ENCODE data around the gene GMDS.

Gene GMDS

DNA sequence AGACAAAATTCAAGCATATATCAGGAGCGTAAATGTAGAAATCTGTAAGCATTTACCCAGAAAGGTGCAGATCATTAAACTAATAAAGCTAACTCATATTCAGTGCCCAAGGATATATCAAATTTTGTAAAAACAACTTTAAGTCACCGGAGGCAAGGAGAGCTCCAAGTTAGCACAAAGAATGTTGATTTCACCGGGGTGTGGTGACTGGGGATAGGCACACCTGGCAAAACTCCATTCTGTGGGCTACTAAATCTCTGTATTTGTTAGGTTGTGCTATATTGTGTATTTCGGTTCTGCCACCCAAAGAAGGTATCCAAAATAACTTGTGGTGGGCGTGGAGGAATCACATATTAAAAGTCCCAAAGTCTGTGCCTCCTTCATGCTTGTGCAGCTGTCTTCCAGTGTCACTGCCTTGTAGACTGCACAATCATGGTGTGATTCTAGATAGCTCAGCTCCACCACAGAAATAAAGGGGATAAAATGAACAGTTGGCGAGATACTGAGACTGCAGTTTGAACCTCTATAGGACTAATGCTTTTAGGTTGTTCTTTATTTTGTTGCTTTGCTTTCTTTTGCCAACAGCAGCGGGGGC, 111.6 kb downstream of the GMDS start (continued):
- TF ChIP-seq, protein P1, sequence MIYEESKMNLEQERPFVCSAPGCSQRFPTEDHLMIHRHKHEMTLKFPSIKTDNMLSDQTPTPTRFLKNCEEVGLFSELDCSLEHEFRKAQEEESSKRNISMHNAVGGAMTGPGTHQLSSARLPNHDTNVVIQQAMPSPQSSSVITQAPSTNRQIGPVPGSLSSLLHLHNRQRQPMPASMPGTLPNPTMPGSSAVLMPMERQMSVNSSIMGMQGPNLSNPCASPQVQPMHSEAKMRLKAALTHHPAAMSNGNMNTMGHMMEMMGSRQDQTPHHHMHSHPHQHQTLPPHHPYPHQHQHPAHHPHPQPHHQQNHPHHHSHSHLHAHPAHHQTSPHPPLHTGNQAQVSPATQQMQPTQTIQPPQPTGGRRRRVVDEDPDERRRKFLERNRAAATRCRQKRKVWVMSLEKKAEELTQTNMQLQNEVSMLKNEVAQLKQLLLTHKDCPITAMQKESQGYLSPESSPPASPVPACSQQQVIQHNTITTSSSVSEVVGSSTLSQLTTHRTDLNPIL (CRISPR knock-in tag; IDR thresholded peaks at IDR 0.05; ENCODE audit: low read depth): no peak

DNA sequence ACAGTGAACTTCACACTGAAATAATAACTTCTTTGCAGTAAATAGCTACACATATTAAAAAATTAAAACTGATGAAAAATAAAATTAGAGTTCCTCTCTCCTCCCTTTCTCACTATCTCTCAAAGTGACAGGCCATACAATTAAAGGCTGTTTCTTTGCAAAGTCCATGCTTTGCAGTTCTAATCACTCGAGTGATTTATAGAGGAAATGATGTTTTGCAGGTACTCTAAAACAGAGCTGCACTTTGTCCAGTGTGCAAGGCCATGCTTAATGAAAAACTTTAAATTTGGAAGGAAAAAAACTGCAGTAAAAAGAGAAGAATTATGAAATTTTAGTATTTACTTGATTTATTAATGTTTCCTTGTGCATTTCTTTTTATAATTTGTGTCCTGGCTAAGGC, 112.5 kb downstream of the GMDS start:
- TF ChIP-seq ISL1 (CRISPR knock-in tag; IDR thresholded peaks at IDR 0.05): no peak
- no peak for TF ChIP-seq CSDC2 (CRISPR knock-in tag; IDR thresholded peaks at IDR 0.05)
- TF ChIP-seq TOX (CRISPR knock-in tag; IDR thresholded peaks at IDR 0.05; ENCODE audit: borderline replicate concordance): no peak
- TF ChIP-seq ESRRG (CRISPR knock-in tag; IDR thresholded peaks at IDR 0.05): no peak
- no peak for TF ChIP-seq SNAI2 (CRISPR knock-in tag; IDR thresholded peaks at IDR 0.05)
- TF ChIP-seq OSR1 (CRISPR knock-in tag; IDR thresholded peaks at IDR 0.05): no peak
- no peak for TF ChIP-seq ZFP30 (CRISPR knock-in tag; IDR thresholded peaks at IDR 0.05)
- TF ChIP-seq ZC3H10 (CRISPR knock-in tag; IDR thresholded peaks at IDR 0.05): no peak
- TF ChIP-seq, protein P2, sequence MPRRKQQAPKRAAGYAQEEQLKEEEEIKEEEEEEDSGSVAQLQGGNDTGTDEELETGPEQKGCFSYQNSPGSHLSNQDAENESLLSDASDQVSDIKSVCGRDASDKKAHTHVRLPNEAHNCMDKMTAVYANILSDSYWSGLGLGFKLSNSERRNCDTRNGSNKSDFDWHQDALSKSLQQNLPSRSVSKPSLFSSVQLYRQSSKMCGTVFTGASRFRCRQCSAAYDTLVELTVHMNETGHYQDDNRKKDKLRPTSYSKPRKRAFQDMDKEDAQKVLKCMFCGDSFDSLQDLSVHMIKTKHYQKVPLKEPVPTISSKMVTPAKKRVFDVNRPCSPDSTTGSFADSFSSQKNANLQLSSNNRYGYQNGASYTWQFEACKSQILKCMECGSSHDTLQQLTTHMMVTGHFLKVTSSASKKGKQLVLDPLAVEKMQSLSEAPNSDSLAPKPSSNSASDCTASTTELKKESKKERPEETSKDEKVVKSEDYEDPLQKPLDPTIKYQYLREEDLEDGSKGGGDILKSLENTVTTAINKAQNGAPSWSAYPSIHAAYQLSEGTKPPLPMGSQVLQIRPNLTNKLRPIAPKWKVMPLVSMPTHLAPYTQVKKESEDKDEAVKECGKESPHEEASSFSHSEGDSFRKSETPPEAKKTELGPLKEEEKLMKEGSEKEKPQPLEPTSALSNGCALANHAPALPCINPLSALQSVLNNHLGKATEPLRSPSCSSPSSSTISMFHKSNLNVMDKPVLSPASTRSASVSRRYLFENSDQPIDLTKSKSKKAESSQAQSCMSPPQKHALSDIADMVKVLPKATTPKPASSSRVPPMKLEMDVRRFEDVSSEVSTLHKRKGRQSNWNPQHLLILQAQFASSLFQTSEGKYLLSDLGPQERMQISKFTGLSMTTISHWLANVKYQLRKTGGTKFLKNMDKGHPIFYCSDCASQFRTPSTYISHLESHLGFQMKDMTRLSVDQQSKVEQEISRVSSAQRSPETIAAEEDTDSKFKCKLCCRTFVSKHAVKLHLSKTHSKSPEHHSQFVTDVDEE (CRISPR knock-in tag; IDR thresholded peaks at IDR 0.05): no peak
- no peak for TF ChIP-seq PPARA (CRISPR knock-in tag; IDR thresholded peaks at IDR 0.05; ENCODE audit: borderline replicate concordance)
- no peak for TF ChIP-seq RARB (CRISPR knock-in tag; IDR thresholded peaks at IDR 0.05)
- no peak for TF ChIP-seq ZNF565 (CRISPR knock-in tag; conservative IDR thresholded peaks at IDR 0.05; ENCODE audit: low read depth)
- no peak for ATAC-seq

DNA sequence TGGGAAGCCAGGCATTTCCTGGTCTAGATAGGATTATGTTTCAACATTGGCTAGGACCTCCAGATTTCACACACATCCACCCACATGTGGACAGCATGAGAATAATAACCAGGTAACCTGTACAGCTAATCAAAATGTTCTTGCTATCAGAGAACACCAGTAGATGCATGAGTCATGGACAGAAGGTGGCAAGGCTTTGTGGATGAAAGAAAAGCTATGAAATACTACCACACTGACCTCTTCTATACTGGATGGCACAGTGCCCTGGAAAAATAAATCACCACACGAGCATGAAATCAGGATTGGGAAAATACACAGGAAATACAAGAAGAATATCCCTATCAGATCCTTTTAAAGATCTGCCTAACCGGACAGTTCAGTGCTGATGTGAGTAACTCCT, 113.0 kb downstream of the GMDS start:
- TF ChIP-seq ISL1 (CRISPR knock-in tag; IDR thresholded peaks at IDR 0.05) (0 out of 2 replicates have a peak, but pooled peaks have one; percentile 16), BACH2 (CRISPR knock-in tag; IDR thresholded peaks at IDR 0.05; ENCODE audit: borderline replicate concordance) (no peak)
- TF ChIP-seq, protein P3, sequence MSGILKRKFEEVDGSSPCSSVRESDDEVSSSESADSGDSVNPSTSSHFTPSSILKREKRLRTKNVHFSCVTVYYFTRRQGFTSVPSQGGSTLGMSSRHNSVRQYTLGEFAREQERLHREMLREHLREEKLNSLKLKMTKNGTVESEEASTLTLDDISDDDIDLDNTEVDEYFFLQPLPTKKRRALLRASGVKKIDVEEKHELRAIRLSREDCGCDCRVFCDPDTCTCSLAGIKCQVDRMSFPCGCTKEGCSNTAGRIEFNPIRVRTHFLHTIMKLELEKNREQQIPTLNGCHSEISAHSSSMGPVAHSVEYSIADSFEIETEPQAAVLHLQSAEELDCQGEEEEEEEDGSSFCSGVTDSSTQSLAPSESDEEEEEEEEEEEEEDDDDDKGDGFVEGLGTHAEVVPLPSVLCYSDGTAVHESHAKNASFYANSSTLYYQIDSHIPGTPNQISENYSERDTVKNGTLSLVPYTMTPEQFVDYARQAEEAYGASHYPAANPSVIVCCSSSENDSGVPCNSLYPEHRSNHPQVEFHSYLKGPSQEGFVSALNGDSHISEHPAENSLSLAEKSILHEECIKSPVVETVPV (CRISPR knock-in tag; IDR thresholded peaks at IDR 0.05): no peak

DNA sequence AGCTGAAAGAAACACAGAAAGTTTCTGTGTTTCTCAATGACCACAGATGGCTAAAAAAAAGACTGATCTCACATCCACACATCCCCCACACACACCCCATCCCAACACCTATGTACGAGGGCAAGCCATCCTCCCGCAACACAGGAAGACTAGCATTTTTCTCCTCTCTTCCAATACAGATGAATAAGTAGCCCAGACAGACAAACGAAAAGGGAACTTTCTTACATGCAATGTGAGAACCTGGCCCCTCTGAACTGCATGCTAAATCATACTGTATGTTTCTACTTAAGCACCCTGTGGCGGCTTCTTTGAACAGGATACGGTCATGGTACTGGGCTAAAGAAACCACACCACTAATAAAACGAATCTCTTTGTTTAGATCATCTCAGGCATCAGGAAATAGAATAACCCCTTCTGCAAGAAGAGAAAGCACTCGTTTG, 116.2 kb downstream of the GMDS start:
- no peak for ATAC-seq
- TF ChIP-seq ZC3H10 (CRISPR knock-in tag; IDR thresholded peaks at IDR 0.05) (no peak), RARB (CRISPR knock-in tag; IDR thresholded peaks at IDR 0.05) (no peak), ZNF70 (CRISPR knock-in tag; IDR thresholded peaks at IDR 0.05) (no peak)
- TF ChIP-seq, protein P4, sequence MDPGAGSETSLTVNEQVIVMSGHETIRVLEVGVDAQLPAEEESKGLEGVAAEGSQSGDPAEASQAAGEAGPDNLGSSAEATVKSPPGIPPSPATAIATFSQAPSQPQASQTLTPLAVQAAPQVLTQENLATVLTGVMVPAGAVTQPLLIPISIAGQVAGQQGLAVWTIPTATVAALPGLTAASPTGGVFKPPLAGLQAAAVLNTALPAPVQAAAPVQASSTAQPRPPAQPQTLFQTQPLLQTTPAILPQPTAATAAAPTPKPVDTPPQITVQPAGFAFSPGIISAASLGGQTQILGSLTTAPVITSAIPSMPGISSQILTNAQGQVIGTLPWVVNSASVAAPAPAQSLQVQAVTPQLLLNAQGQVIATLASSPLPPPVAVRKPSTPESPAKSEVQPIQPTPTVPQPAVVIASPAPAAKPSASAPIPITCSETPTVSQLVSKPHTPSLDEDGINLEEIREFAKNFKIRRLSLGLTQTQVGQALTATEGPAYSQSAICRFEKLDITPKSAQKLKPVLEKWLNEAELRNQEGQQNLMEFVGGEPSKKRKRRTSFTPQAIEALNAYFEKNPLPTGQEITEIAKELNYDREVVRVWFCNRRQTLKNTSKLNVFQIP (CRISPR knock-in tag; IDR thresholded peaks at IDR 0.05; ENCODE audit: borderline replicate concordance, low read depth): no peak
- TF ChIP-seq, protein P1 (CRISPR knock-in tag; IDR thresholded peaks at IDR 0.05; ENCODE audit: low read depth): no peak

More for the DNA sequence above, 113.0 kb downstream of the GMDS start:
- peak; percentile 54; the same call in 2 of the 3 replicates for ATAC-seq

DNA sequence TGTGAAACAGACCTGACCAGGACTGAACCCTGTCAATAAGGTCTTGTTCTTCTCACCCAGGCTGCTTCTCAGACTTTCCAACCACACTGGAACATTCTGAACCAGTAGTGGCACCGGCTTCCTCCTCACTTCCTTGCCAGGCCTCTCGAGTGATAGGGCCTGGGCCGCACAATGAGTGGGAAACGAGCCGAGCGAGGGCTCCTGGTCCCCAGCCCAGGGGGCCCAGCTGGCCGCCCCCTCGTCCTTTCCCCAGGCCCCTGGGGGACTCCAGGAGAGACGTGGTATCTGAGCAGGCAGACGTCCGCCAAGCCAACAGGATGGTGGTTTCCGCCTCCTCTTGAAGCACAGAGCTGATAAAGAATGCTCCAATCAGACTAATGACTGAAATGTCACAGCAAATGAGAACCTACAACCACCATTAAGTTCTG, 117.9 kb downstream of the GMDS start:
- no peak for ATAC-seq
- no peak for TF ChIP-seq OSR1 (CRISPR knock-in tag; IDR thresholded peaks at IDR 0.05)
- no peak for TF ChIP-seq TOX (CRISPR knock-in tag; IDR thresholded peaks at IDR 0.05; ENCODE audit: borderline replicate concordance)
- TF ChIP-seq ARNTL (CRISPR knock-in tag; IDR thresholded peaks at IDR 0.05; ENCODE audit: borderline replicate concordance, low read depth): no peak
- no peak for TF ChIP-seq CSDC2 (CRISPR knock-in tag; IDR thresholded peaks at IDR 0.05)
- TF ChIP-seq, protein P4 (CRISPR knock-in tag; IDR thresholded peaks at IDR 0.05; ENCODE audit: borderline replicate concordance, low read depth): no peak
- TF ChIP-seq, protein P1 (CRISPR knock-in tag; IDR thresholded peaks at IDR 0.05; ENCODE audit: low read depth): no peak
- TF ChIP-seq SNAI2 (CRISPR knock-in tag; IDR thresholded peaks at IDR 0.05): no peak
- TF ChIP-seq, protein P5, sequence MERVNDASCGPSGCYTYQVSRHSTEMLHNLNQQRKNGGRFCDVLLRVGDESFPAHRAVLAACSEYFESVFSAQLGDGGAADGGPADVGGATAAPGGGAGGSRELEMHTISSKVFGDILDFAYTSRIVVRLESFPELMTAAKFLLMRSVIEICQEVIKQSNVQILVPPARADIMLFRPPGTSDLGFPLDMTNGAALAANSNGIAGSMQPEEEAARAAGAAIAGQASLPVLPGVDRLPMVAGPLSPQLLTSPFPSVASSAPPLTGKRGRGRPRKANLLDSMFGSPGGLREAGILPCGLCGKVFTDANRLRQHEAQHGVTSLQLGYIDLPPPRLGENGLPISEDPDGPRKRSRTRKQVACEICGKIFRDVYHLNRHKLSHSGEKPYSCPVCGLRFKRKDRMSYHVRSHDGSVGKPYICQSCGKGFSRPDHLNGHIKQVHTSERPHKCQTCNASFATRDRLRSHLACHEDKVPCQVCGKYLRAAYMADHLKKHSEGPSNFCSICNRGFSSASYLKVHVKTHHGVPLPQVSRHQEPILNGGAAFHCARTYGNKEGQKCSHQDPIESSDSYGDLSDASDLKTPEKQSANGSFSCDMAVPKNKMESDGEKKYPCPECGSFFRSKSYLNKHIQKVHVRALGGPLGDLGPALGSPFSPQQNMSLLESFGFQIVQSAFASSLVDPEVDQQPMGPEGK (CRISPR knock-in tag; IDR thresholded peaks at IDR 0.05; ENCODE audit: borderline replicate concordance): no peak

All from SK-N-SH treated with all-trans-retinoic acid at 6 μM for 48 hours (cell line).